Heart right ventricle (tissue), 16 donors: Measurements from ENCODE around the gene BLOC1S2. TPM values are rescaled to one million over a fixed set of nuclear protein-coding genes. Genes with fewer than 3 reads are reported as not detected.
"Not testable (repeated sequence)": the region's sequence is repeated elsewhere in the genome, so short reads cannot be mapped to it uniquely, and the experiment has no call there.

ENCODE experiments used
- ATAC-seq, 8 donors: fragments of 200-7000 bp; cut with Tn5 transposase; one replicate each; pipeline ENCODE4 v1.9.1; 2020; ENCODE audit warnings: mild to moderate bottlenecking in 8 of 8, moderate library complexity in 8 of 8, moderate number of reproducible peaks in 1 of 8
- DNase-seq, 2 donors: peaks; one replicate each; pipeline ENCODE4 v3.0.0-alpha.2; 2020
- H3K27ac ChIP-seq, 10 donors: fragments of 200-600 bp; sonication (generic) in 2 of 10; one replicate each; pipeline versions ENCODE4 v1.5.0 to v1.8.0; 2020 to 2022; ENCODE audit warnings: mild to moderate bottlenecking in 3 of 10
- H3K27me3 ChIP-seq, 7 donors: fragments of 200-600 bp; one replicate each; pipeline ENCODE4 v1.8.0; 2021 to 2022; ENCODE audit warnings: mild to moderate bottlenecking in 2 of 7
- H3K36me3 ChIP-seq, 9 donors: fragments of 200-600 bp; sonication (generic) in 1 of 9; one replicate each; pipeline versions ENCODE4 v1.5.0 to v1.8.0; 2020 to 2022; ENCODE audit warnings: mild to moderate bottlenecking in 2 of 9
- H3K4me1 ChIP-seq, 9 donors: fragments of 200-600 bp; sonication (generic) in 1 of 9; one replicate each; pipeline versions ENCODE4 v1.5.0 to v1.8.0; 2020 to 2022; ENCODE audit warnings: mild to moderate bottlenecking in 4 of 9
- H3K4me3 ChIP-seq, 10 donors: fragments of 200-600 bp; sonication (generic) in 2 of 10; one replicate each; pipeline versions ENCODE4 v1.5.0 to v1.8.0; 2020 to 2022; ENCODE audit warnings: mild to moderate bottlenecking in 7 of 10, moderate library complexity in 2 of 10
- H3K9me3 ChIP-seq, 11 donors: fragments of 200-600 bp in 10 of 11; sonication (generic) in 2 of 11; one replicate each; pipeline versions ENCODE4 v1.5.0 to v1.8.0; 2013 to 2022; ENCODE audit warnings: mild to moderate bottlenecking in 2 of 11, control low read depth in 1 of 11, moderate library complexity in 1 of 11
- WGBS, 2 donors: extraction: QIAGEN DNeasy Blood & Tissue Kit; methylation state at CpG; one replicate each; pipeline ENCODE4 v1.1.7; 2013; ENCODE audit warnings: inconsistent platforms in 1 of 2; 5-methylcytosine and 5-hydroxymethylcytosine counted together
- intact Hi-C, 10 donors: fragments of 100-400 bp; cut with DNase I; formaldehyde crosslinking; loops; one replicate each; pipeline versions ENCODE4 v1.11.1 to v1.14.2; 2022
- polyA plus RNA-seq, 2 donors: library from polyadenylated mRNA; stranded (reverse); fragments of 200-250 nt; gene quantifications; one replicate each; pipeline ENCODE4 v1.2.3, GENCODE V29; 2013
- total RNA-seq, 10 donors: library from RNA; stranded (reverse); fragmentation: NEBNext Ultra II Directional in 3 of 10; extraction: Animal tissue kit (Norgen Biotek cat#: 25700) in 3 of 10; gene quantifications; one replicate each; pipeline versions ENCODE4 v1.2.1 to v1.2.4, GENCODE V29; 2021 to 2023
- TF ChIP-seq, protein P1 (sequence below), 9 donors: fragments of 200-600 bp; sonication (generic) in 2 of 9; IDR thresholded peaks; one replicate each; pipeline versions ENCODE4 v1.5.0 to v1.8.0; 2021 to 2022; ENCODE audit warnings: antibody characterized with exemption in 9 of 9, mild to moderate bottlenecking in 5 of 9, moderate library complexity in 1 of 9
- donor health status: Arrhythmogenic right ventricular cardiomyopathy.
- donor health status: ischemic (EF 13 %, LVEDD 7.1; RV severe dilation, severe dysfunction).
- donor health status: healthy with polysubstance abuse.
- donor health status: DM: no; HTN: yes; CAD: no.
- donor health status: DM: no; HTN: no; CAD: no.
- donor health status: ischemic (EF 25% LVEDD 6.9; RV normal size, moderate dysfunction).
- donor health status: ischemic (EF 25% LVEDD 5.7; RV mildly dilated, moderate dysfunction).
- donor health status: healthy.
- donor health status: DM: yes; HTN: yes; CAD: no.
- donor health status: Ischemic cardiomyopathy.
- donor health status: ischemic (EF 35%, LVEDD 5.7; RV mildly dilated, moderate dysfunction).
- donor health status: nonischemic (EF 11% LVEDD 7.7; RV severe dilation, severe dysfunction).
- donor health status: DM: yes; HTN: yes; CAD: no.
- donor health status: PGD.
- donor health status: ischemic (EF 29% LVEDD 5.4; RV normal size, mild dysfunction).
- donor health status: nonischemic (EF 23%, LVEDD 6.1; RV moderate dilation, normal function).

Gene BLOC1S2
- total and polyA plus RNA-seq, 12 donors: 13.6 to 32.2 (median 19.8) TPM

DNA sequence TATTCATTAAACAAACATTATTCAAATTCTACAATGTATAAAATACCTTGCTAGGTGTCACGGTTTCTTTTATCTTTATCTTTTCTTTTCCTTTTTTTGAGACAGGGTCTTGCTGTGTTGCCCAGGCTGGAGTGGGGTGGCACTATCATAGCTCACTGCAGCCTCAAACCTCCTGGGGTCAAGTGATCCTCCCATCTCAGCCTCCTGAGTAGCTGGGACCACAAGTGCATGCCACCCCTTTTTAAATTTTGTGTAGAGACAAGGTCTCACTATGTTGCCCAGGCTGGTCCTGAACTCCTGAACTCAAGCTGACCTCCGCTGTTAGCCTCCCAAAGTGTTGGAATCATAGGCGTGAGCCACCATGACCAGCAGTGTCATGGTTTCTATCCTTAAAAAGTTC is 17.9 kb upstream of the BLOC1S2 start:
- DNase-seq (no peak), ATAC-seq (no peak)
- Histone ChIP-seq H3K9me3 (peaks cover 0 to 14% (median 0%) of the 10 kb centered on the region in 11 donors), H3K4me1 (no peaks in the 10 kb centered on the region), H3K4me3 (no peak overlapping the region), H3K36me3 (no peaks in the 10 kb centered on the region), H3K27me3 (peaks cover 0 to 64% (median 31%) of the 10 kb centered on the region in 7 donors), H3K27ac (no peak overlapping the region)
- 82 to 91% methylated on average over 3 of the region's 3 CpGs for WGBS, 2 donors
- TF ChIP-seq, protein P1, sequence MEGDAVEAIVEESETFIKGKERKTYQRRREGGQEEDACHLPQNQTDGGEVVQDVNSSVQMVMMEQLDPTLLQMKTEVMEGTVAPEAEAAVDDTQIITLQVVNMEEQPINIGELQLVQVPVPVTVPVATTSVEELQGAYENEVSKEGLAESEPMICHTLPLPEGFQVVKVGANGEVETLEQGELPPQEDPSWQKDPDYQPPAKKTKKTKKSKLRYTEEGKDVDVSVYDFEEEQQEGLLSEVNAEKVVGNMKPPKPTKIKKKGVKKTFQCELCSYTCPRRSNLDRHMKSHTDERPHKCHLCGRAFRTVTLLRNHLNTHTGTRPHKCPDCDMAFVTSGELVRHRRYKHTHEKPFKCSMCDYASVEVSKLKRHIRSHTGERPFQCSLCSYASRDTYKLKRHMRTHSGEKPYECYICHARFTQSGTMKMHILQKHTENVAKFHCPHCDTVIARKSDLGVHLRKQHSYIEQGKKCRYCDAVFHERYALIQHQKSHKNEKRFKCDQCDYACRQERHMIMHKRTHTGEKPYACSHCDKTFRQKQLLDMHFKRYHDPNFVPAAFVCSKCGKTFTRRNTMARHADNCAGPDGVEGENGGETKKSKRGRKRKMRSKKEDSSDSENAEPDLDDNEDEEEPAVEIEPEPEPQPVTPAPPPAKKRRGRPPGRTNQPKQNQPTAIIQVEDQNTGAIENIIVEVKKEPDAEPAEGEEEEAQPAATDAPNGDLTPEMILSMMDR (IDR thresholded peaks at IDR 0.05): no peak
- intact Hi-C loops: no loop called here

- TF ChIP-seq, protein P1 (IDR thresholded peaks at IDR 0.05): peak; percentile 21 to 64 (median 53)
- H3K4me3 ChIP-seq: no peak overlapping the region
- H3K36me3 ChIP-seq: no peaks in the 10 kb centered on the region
- intact Hi-C loops: no loop called here
- H3K9me3 ChIP-seq: peaks cover 0 to 14% (median 0%) of the 10 kb centered on the region in 11 donors
- H3K27me3 ChIP-seq: peaks cover 0 to 59% (median 28%) of the 10 kb centered on the region in 7 donors
- H3K4me1 ChIP-seq: no peaks in the 10 kb centered on the region
- WGBS, 2 donors: 24% methylated on average over 7 of the region's 7 CpGs
- DNase-seq: no peak
- H3K27ac ChIP-seq: no peak overlapping the region
- ATAC-seq: no peak
Observed at GRCh38 chr10:100303724-100304319, 17.3 kb upstream of the BLOC1S2 start.

DNA sequence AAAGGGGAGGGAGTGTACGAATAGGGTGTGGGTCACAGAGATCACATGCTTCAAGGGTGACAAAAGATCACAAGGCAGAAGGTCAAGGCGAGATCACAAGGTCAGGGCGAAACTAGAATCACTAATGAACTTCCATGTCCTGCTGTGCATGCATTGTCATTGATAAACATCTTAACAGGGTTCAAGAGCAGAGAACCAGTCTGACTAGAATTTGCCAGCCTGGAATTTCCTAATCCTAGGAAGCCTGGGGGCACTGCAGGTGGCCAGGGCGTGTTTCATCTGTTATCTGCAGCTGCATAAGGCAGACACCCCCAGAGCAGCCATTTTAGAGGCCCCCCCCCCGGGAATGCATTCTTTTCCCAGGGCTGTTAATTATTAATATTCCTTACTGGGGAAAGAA is 14.6 kb upstream of the BLOC1S2 start:
- Histone ChIP-seq H3K27me3 (peaks cover 0 to 43% (median 34%) of the 10 kb centered on the region in 7 donors), H3K9me3 (peaks cover 0 to 14% (median 0%) of the 10 kb centered on the region in 11 donors)
- DNase-seq, ATAC-seq, H3K36me3 ChIP-seq, intact Hi-C loops, H3K4me3 ChIP-seq, H3K27ac ChIP-seq, H3K4me1 ChIP-seq: not testable (repeated sequence)
- 56 to 61% methylated on average over 5 of the region's 5 CpGs for WGBS, 2 donors

- intact Hi-C loops: no loop called here
- H3K27ac ChIP-seq: no peak overlapping the region
- H3K4me3 ChIP-seq: no peak overlapping the region
- no peaks in the 10 kb centered on the region for H3K36me3 ChIP-seq
- peaks cover 0 to 52% (median 19%) of the 10 kb centered on the region in 7 donors for H3K27me3 ChIP-seq
- peaks cover 0 to 14% (median 0%) of the 10 kb centered on the region in 11 donors for H3K9me3 ChIP-seq
- H3K4me1 ChIP-seq: peaks cover 0 to 6% (median 0%) of the 10 kb centered on the region in 9 donors
- ATAC-seq (no peak), DNase-seq (no peak)
- WGBS, 2 donors: 72 to 73% methylated on average over 9 of the region's 9 CpGs
- TF ChIP-seq, protein P1 (IDR thresholded peaks at IDR 0.05): no peak
Observed at GRCh38 chr10:100297242-100297641, 10.8 kb upstream of the BLOC1S2 start.

DNA sequence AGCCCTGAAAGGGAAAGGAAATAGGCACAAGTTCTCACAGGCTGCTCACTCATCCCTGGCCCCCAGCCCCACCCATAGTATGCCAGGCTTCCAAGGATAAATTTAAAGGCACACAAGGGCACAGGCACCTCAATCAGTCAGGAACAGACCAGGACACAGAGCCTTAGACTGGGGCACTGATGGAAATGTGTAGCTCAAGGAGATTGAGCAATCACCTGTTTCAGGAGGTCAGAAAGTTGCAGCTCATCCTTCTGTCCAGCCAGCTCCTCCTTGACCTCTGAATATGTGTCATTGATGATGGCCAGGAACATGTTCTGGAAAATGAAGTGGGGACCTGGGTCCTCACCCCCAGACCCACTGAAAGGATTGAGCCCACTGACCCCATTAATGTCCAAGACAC is 6.6 kb upstream of the BLOC1S2 start:
- Histone ChIP-seq H3K4me1 (peaks cover 0 to 23% (median 0%) of the 10 kb centered on the region in 9 donors), H3K9me3 (no peaks in the 10 kb centered on the region), H3K27ac (no peak overlapping the region), H3K36me3 (no peaks in the 10 kb centered on the region), H3K4me3 (no peak overlapping the region), H3K27me3 (peaks cover 0 to 49% (median 19%) of the 10 kb centered on the region in 7 donors)
- intact Hi-C loops: no loop called here
- TF ChIP-seq, protein P1 (IDR thresholded peaks at IDR 0.05): no peak
- no peak for DNase-seq
- no peak for ATAC-seq

DNA sequence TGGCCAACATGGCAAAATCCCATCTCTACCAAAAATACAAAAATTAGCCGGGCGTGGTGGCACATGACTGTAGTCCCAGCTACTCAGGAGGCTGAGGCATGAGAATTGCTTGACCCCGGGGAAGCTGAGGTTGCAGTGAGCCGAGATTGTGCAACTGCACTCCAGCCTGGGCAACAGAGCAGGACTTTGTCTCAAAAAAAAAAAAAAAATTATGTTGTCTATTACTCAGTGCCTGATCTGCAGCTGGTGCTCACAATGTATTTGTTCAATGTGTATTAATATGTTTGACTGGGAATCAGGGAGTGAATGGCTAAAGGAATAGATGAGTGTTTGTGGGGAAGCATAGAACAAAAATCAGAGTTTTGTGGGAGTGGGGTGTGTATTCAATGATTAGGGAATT is 5.8 kb upstream of the BLOC1S2 start:
- 69 to 86% methylated on average over 4 of the region's 4 CpGs for WGBS, 2 donors
- H3K9me3 ChIP-seq, intact Hi-C loops, H3K4me3 ChIP-seq, H3K36me3 ChIP-seq: not testable (repeated sequence)
- Histone ChIP-seq H3K4me1 (peaks cover 0 to 25% (median 0%) of the 10 kb centered on the region in 9 donors), H3K27me3 (peaks cover 0 to 45% (median 18%) of the 10 kb centered on the region in 7 donors), H3K27ac (peak overlapping the region in 1 of 10 donors; percentile 71)
- DNase-seq (peak in 1 of 2 donors; percentile 26), ATAC-seq (peak in 2 of 8 donors; percentile 10 to 50)
